ENCODE measurements around the gene IGSF9B.

- TF ChIP-seq GATA3 (IDR thresholded peaks at IDR 0.05; ENCODE audit: low read depth, low read length) (no peak), GATA2 (IDR thresholded peaks at IDR 0.05; ENCODE audit: low read depth, low read length) (peak; percentile 57; the same call in 1 of the 2 replicates)
Observed at GRCh38 chr11:133934599-133935550, 21.9 kb downstream of the IGSF9B start.

Measured in SH-SY5Y (cell line).